ENCODE measurements around the gene OR2F2.
A peak's percentile ranks its signal among the peaks of the same experiment; 100 is the strongest.

OR2F2 gene

GRCh38 chr7:143934526-143935325 is at the start of gene OR2F2:
Gene OR2F2 (plus strand): TSS chr7:143935233. CDS start chr7:143935233, 0 bp downstream.
- no peak within 1 kb of the TSS for H3K4me3 ChIP-seq (ENCODE audit: low read depth, low read length)

- no peak overlapping the region for H3K4me3 ChIP-seq (ENCODE audit: low read depth, low read length)
Observed at GRCh38 chr7:143885951-143886350, 49.1 kb upstream of the OR2F2 start.

- H3K4me3 ChIP-seq (ENCODE audit: low read depth, low read length): no peak overlapping the region
Observed at GRCh38 chr7:143886826-143887477, 48.1 kb upstream of the OR2F2 start.

- no peak overlapping the region for H3K4me3 ChIP-seq (ENCODE audit: low read depth, low read length)
Observed at GRCh38 chr7:143889068-143889467, 46.0 kb upstream of the OR2F2 start.

GRCh38 chr7:143890558-143890957 is 44.5 kb upstream of the OR2F2 start:
- no peak overlapping the region for H3K4me3 ChIP-seq (ENCODE audit: low read depth, low read length)

- no peak overlapping the region for H3K4me3 ChIP-seq (ENCODE audit: low read depth, low read length)
Observed at GRCh38 chr7:143891457-143891856, 43.6 kb upstream of the OR2F2 start.

GRCh38 chr7:143892527-143893300 is 42.3 kb upstream of the OR2F2 start:
- H3K4me3 ChIP-seq (ENCODE audit: low read depth, low read length): no peak overlapping the region

- H3K4me3 ChIP-seq (ENCODE audit: low read depth, low read length): no peak overlapping the region
Observed at GRCh38 chr7:143896667-143897066, 38.4 kb upstream of the OR2F2 start.

- no peak overlapping the region for H3K4me3 ChIP-seq (ENCODE audit: low read depth, low read length)
Observed at GRCh38 chr7:143898810-143899209, 36.2 kb upstream of the OR2F2 start.

- no peak overlapping the region for H3K4me3 ChIP-seq (ENCODE audit: low read depth, low read length)
Observed at GRCh38 chr7:143900230-143900766, 34.7 kb upstream of the OR2F2 start.

GRCh38 chr7:143901332-143901667 is 33.7 kb upstream of the OR2F2 start:
- H3K4me3 ChIP-seq (ENCODE audit: low read depth, low read length): peak overlapping the region; percentile 71

- peak within 1 kb of the TSS; percentile 71 for H3K4me3 ChIP-seq (ENCODE audit: low read depth, low read length)
Observed at GRCh38 chr7:143901668-143902331, 33.2 kb upstream of the OR2F2 start, which contains the start of gene TCAF1. Gene TCAF1 (minus strand): TSS chr7:143902176. CDS start chr7:143876608, 25,568 bp downstream.

GRCh38 chr7:143902332-143902899 is 32.6 kb upstream of the OR2F2 start:
- H3K4me3 ChIP-seq (ENCODE audit: low read depth, low read length): no peak overlapping the region

- H3K4me3 ChIP-seq (ENCODE audit: low read depth, low read length): no peak overlapping the region
Observed at GRCh38 chr7:143905509-143905908, 29.5 kb upstream of the OR2F2 start.

- no peak overlapping the region for H3K4me3 ChIP-seq (ENCODE audit: low read depth, low read length)
Observed at GRCh38 chr7:143906151-143906550, 28.9 kb upstream of the OR2F2 start.

GRCh38 chr7:143906895-143907294 is 28.1 kb upstream of the OR2F2 start:
- H3K4me3 ChIP-seq (ENCODE audit: low read depth, low read length): no peak overlapping the region

GRCh38 chr7:143908120-143908519 is 26.9 kb upstream of the OR2F2 start:
- H3K4me3 ChIP-seq (ENCODE audit: low read depth, low read length): no peak overlapping the region

GRCh38 chr7:143909863-143910262 is 25.2 kb upstream of the OR2F2 start:
- no peak overlapping the region for H3K4me3 ChIP-seq (ENCODE audit: low read depth, low read length)

GRCh38 chr7:143910473-143911248 is 24.4 kb upstream of the OR2F2 start:
- no peak overlapping the region for H3K4me3 ChIP-seq (ENCODE audit: low read depth, low read length)

All from iPS-11a (cell line).